ENCODE data around the gene THOC6. TPM values are rescaled to one million over a fixed set of nuclear protein-coding genes. Genes with fewer than 3 reads are reported as not detected.
A peak's percentile ranks its signal among the peaks of the same experiment; 100 is the strongest.

THOC6 gene
- total RNA-seq, 5 donors from 2014 or later (not counting 1 experiment from before 2014, with no cell fraction given), result 23.7 to 32.8 (median 31.7) TPM

GRCh38 chr16:3021449-3022207 is 2.2 kb upstream of the THOC6 start:
- WGBS (ENCODE audit: insufficient coverage), result 11% methylated on average over 15 of the region's 25 CpGs
- peaks cover 11% of the 10 kb centered on the region for H3K36me3 Mint-ChIP-seq
- POLR2A ChIA-PET, result interaction anchor here in 1 of 2 donors (0.7 kb wide), 1 partner anchor 18 kb away, joined by 3 read pairs; no protein-coding TSS in a partner anchor

GRCh38 chr16:3022208-3022683 is 1.6 kb upstream of the THOC6 start:
- POLR2A ChIA-PET, result interaction anchor here in 1 of 2 donors (0.7 kb wide), 1 partner anchor 18 kb away, joined by 3 read pairs; no protein-coding TSS in a partner anchor
- Histone ChIP-seq H3K36me3 (ENCODE audit: control insufficient read depth in 2 of 2, extremely low read depth in 1 of 2, insufficient read depth in 1 of 2, low read length in 1 of 2) (peaks cover 12 to 22% of the 10 kb centered on the region in 2 donors), H3K9me3 (no peaks in the 10 kb centered on the region), H3K4me1 (ENCODE audit: control insufficient read depth in 1 of 2, extremely low read depth in 1 of 2, insufficient read depth in 2 of 2, low read length in 2 of 2) (peaks cover 21 to 80% of the 10 kb centered on the region in 2 experiments), H3K4me3 (ENCODE audit: control insufficient read depth in 1 of 2, extremely low read depth in 1 of 2, low read length in 1 of 2) (no peak overlapping the region), H3K27ac (ENCODE audit: low read length) (peak overlapping the region; percentile 85), H3K27me3 (replicated peaks in 1 of 2; ENCODE audit: control insufficient read depth in 2 of 2, extremely low read depth in 1 of 2, insufficient read depth in 2 of 2, low read length in 1 of 2) (peaks cover 0 to 16% of the 10 kb centered on the region in 2 experiments)
- H3K9me3 Mint-ChIP-seq, result no peaks in the 10 kb centered on the region
- 13% methylated on average over 6 of the region's 8 CpGs for WGBS (ENCODE audit: insufficient coverage)
- peaks cover 12% of the 10 kb centered on the region for H3K36me3 Mint-ChIP-seq
- ATAC-seq (replicated peaks in 1 of 4), result peak in 3 of 4 experiments; percentile 36 to 39 (median 36)
- peak overlapping the region; percentile 80 to 91 (median 90) for H3K4me3 Mint-ChIP-seq
- CTCF ChIA-PET, result interaction anchor here (0.6 to 1.2 kb wide), 6 partner anchors 9 to 155 kb away, joined by 3 to 11 read pairs (median 4); no protein-coding TSS in a partner anchor
- DNase-seq, result peak in 32 of 35 experiments; percentile 30 to 85 (median 54)
- H3K27ac Mint-ChIP-seq, result peak overlapping the region; percentile 89 to 99
- H3K4me1 Mint-ChIP-seq, result peaks cover 38 to 57% (median 44%) of the 10 kb centered on the region in 3 donors
- peaks cover 0 to 2% of the 10 kb centered on the region in 2 donors for H3K27me3 Mint-ChIP-seq

More at GRCh38 chr16:3021449-3022207, 2.2 kb upstream of the THOC6 start:
- Histone ChIP-seq H3K4me3 (ENCODE audit: control insufficient read depth in 1 of 2, extremely low read depth in 1 of 2, low read length in 1 of 2) (peak overlapping the region; percentile 20 to 59), H3K4me1 (ENCODE audit: control insufficient read depth in 1 of 2, extremely low read depth in 1 of 2, insufficient read depth in 2 of 2, low read length in 2 of 2) (peaks cover 21 to 80% of the 10 kb centered on the region in 2 experiments), H3K9me3 (no peaks in the 10 kb centered on the region), H3K27me3 (replicated peaks in 1 of 2; ENCODE audit: control insufficient read depth in 2 of 2, extremely low read depth in 1 of 2, insufficient read depth in 2 of 2, low read length in 1 of 2) (peaks cover 0 to 22% of the 10 kb centered on the region in 2 experiments), H3K27ac (ENCODE audit: low read length) (peak overlapping the region; percentile 85), H3K36me3 (ENCODE audit: control insufficient read depth in 2 of 2, extremely low read depth in 1 of 2, insufficient read depth in 1 of 2, low read length in 1 of 2) (peaks cover 7 to 15% of the 10 kb centered on the region in 2 donors)
- Mint-ChIP-seq H3K27ac (peak overlapping the region; percentile 89 to 99), H3K4me1 (peaks cover 38 to 57% (median 44%) of the 10 kb centered on the region in 3 donors), H3K9me3 (no peaks in the 10 kb centered on the region), H3K4me3 (peak overlapping the region; percentile 80 to 91 (median 90)), H3K27me3 (peaks cover 0 to 4% of the 10 kb centered on the region in 2 donors)
- DNase-seq (peak in 33 of 35 experiments; percentile 25 to 87 (median 58)), ATAC-seq (replicated peaks in 1 of 4) (peak; percentile 14 to 23 (median 16))
- CTCF ChIA-PET, result interaction anchor here in 1 of 2 donors (0.5 to 1.0 kb wide), 2 partner anchors 18 to 108 kb away, joined by 3 to 4 read pairs; no protein-coding TSS in a partner anchor

GRCh38 chr16:3022684-3023414 is 986 bp upstream of the THOC6 start:
- Histone ChIP-seq H3K4me1 (ENCODE audit: control insufficient read depth in 1 of 2, extremely low read depth in 1 of 2, insufficient read depth in 2 of 2, low read length in 2 of 2) (peaks cover 21 to 78% of the 10 kb centered on the region in 2 experiments), H3K9me3 (no peaks in the 10 kb centered on the region), H3K4me3 (ENCODE audit: control insufficient read depth in 1 of 2, extremely low read depth in 1 of 2, low read length in 1 of 2) (peak overlapping the region; percentile 72 to 76), H3K27me3 (replicated peaks in 1 of 2; ENCODE audit: control insufficient read depth in 2 of 2, extremely low read depth in 1 of 2, insufficient read depth in 2 of 2, low read length in 1 of 2) (peaks cover 0 to 10% of the 10 kb centered on the region in 2 experiments), H3K27ac (ENCODE audit: low read length) (peak overlapping the region; percentile 85), H3K36me3 (ENCODE audit: control insufficient read depth in 2 of 2, extremely low read depth in 1 of 2, insufficient read depth in 1 of 2, low read length in 1 of 2) (peaks cover 15 to 26% of the 10 kb centered on the region in 2 donors)
- no peak for ATAC-seq (replicated peaks in 1 of 4)
- CTCF ChIA-PET, result interaction anchor here (0.6 to 1.2 kb wide), 6 partner anchors 9 to 156 kb away, joined by 3 to 11 read pairs (median 4); no protein-coding TSS in a partner anchor
- Mint-ChIP-seq H3K27ac (peak overlapping the region; percentile 89 to 99), H3K4me1 (peaks cover 39 to 57% (median 45%) of the 10 kb centered on the region in 3 donors), H3K27me3 (peaks cover 0 to 2% of the 10 kb centered on the region in 2 donors), H3K4me3 (peak overlapping the region; percentile 80 to 91 (median 90)), H3K36me3 (peaks cover 12% of the 10 kb centered on the region), H3K9me3 (no peaks in the 10 kb centered on the region)
- 65% methylated on average over 6 of the region's 8 CpGs for WGBS (ENCODE audit: insufficient coverage)
- DNase-seq, result peak in 2 of 35 experiments; percentile 31 to 35
- POLR2A ChIA-PET, result interaction anchor here in 1 of 2 donors (0.5 kb wide), 1 partner anchor 1040 kb away, joined by 3 read pairs; no protein-coding TSS in a partner anchor

- Mint-ChIP-seq H3K9me3 (no peaks in the 10 kb centered on the region), H3K4me3 (peak overlapping the region; percentile 80 to 91 (median 90)), H3K36me3 (peaks cover 12% of the 10 kb centered on the region), H3K27me3 (peaks cover 0 to 2% of the 10 kb centered on the region in 2 donors), H3K4me1 (peaks cover 44 to 56% (median 47%) of the 10 kb centered on the region in 3 donors), H3K27ac (peak overlapping the region; percentile 89 to 99)
- CTCF ChIA-PET, result interaction anchor here in 1 of 2 donors (1.0 to 1.2 kb wide), 2 partner anchors 8 to 73 kb away, joined by 3 to 4 read pairs; no protein-coding TSS in a partner anchor
- peaks cover 0 to 5% of the 10 kb centered on the region in 2 experiments for H3K27me3 ChIP-seq (replicated peaks in 1 of 2; ENCODE audit: control insufficient read depth in 2 of 2, extremely low read depth in 1 of 2, insufficient read depth in 2 of 2, low read length in 1 of 2)
- POLR2A ChIA-PET, result interaction anchor here in 1 of 2 donors (0.5 kb wide), 1 partner anchor 1040 kb away, joined by 3 read pairs; no protein-coding TSS in a partner anchor
- peak overlapping the region; percentile 85 for H3K27ac ChIP-seq (ENCODE audit: low read length)
- no peaks in the 10 kb centered on the region for H3K9me3 ChIP-seq
- H3K4me3 ChIP-seq (ENCODE audit: control insufficient read depth in 1 of 2, extremely low read depth in 1 of 2, low read length in 1 of 2), result peak overlapping the region; percentile 72 to 76
- H3K4me1 ChIP-seq (ENCODE audit: control insufficient read depth in 1 of 2, extremely low read depth in 1 of 2, insufficient read depth in 2 of 2, low read length in 2 of 2), result peaks cover 21 to 76% of the 10 kb centered on the region in 2 experiments
- H3K36me3 ChIP-seq (ENCODE audit: control insufficient read depth in 2 of 2, extremely low read depth in 1 of 2, insufficient read depth in 1 of 2, low read length in 1 of 2), result peaks cover 15 to 26% of the 10 kb centered on the region in 2 donors
- DNase-seq (peak in 4 of 35 experiments; percentile 20 to 44 (median 34)), ATAC-seq (replicated peaks in 1 of 4) (peak in 1 of 4 experiments; percentile 0)
- 54% methylated on average over 5 of the region's 6 CpGs for WGBS (ENCODE audit: insufficient coverage)
Measured at GRCh38 chr16:3023415-3023668, 493 bp upstream of the THOC6 start.

- WGBS (ENCODE audit: insufficient coverage), result 98% methylated on average over 14 of the region's 18 CpGs
- Histone ChIP-seq H3K27ac (ENCODE audit: low read length) (no peak overlapping the region), H3K4me3 (ENCODE audit: control insufficient read depth in 1 of 2, extremely low read depth in 1 of 2, low read length in 1 of 2) (no peak overlapping the region), H3K9me3 (no peaks in the 10 kb centered on the region), H3K36me3 (ENCODE audit: control insufficient read depth in 2 of 2, extremely low read depth in 1 of 2, insufficient read depth in 1 of 2, low read length in 1 of 2) (peaks cover 15 to 26% of the 10 kb centered on the region in 2 donors), H3K4me1 (ENCODE audit: control insufficient read depth in 1 of 2, extremely low read depth in 1 of 2, insufficient read depth in 2 of 2, low read length in 2 of 2) (peaks cover 22 to 78% of the 10 kb centered on the region in 2 experiments), H3K27me3 (replicated peaks in 1 of 2; ENCODE audit: control insufficient read depth in 2 of 2, extremely low read depth in 1 of 2, insufficient read depth in 2 of 2, low read length in 1 of 2) (peaks cover 3 to 19% of the 10 kb centered on the region in 2 experiments)
- H3K9me3 Mint-ChIP-seq, result no peaks in the 10 kb centered on the region
- DNase-seq (no peak), ATAC-seq (replicated peaks in 1 of 4) (no peak)
- H3K27ac Mint-ChIP-seq, result no peak overlapping the region
- H3K36me3 Mint-ChIP-seq, result peaks cover 12% of the 10 kb centered on the region
- POLR2A ChIA-PET, result interaction anchor here in 1 of 2 donors (0.6 kb wide), 1 partner anchor 1903 kb away, joined by 8 read pairs; no protein-coding TSS in a partner anchor
- CTCF ChIA-PET, result interaction anchor here (0.6 to 0.7 kb wide), 3 partner anchors 36 to 159 kb away, joined by 6 to 7 read pairs (median 7); no protein-coding TSS in a partner anchor
- peaks cover 53 to 59% (median 56%) of the 10 kb centered on the region in 3 donors for H3K4me1 Mint-ChIP-seq
- H3K4me3 Mint-ChIP-seq, result no peak overlapping the region
- peaks cover 11 to 12% of the 10 kb centered on the region in 2 donors for H3K27me3 Mint-ChIP-seq
Measured at GRCh38 chr16:3025032-3026002, 1.5 kb downstream of the THOC6 start.
